Uterus (tissue), 2 donors: ENCODE data around the gene SLC22A8.

ENCODE experiments used
- POLR2A ChIP-seq, 2 donors: fragments of 450-650 bp; IDR thresholded peaks; one replicate each; pipeline ENCODE4 v1.6.1; 2016; ENCODE audit warnings: antibody characterized with exemption in 2 of 2, mild to moderate bottlenecking in 1 of 2, moderate library complexity in 1 of 2
- TF ChIP-seq, protein P1 (sequence below), 4 experiments: fragments of 200-600 bp in 2 of 4; fragments of 450-650 bp in 2 of 4; sonication (generic) in 2 of 4; IDR thresholded peaks; one replicate each; pipeline ENCODE4 v1.5.1; 2016 to 2019; ENCODE audit warnings: antibody characterized with exemption in 4 of 4, mild to moderate bottlenecking in 2 of 4, moderate library complexity in 1 of 4

- TF ChIP-seq, protein P1, sequence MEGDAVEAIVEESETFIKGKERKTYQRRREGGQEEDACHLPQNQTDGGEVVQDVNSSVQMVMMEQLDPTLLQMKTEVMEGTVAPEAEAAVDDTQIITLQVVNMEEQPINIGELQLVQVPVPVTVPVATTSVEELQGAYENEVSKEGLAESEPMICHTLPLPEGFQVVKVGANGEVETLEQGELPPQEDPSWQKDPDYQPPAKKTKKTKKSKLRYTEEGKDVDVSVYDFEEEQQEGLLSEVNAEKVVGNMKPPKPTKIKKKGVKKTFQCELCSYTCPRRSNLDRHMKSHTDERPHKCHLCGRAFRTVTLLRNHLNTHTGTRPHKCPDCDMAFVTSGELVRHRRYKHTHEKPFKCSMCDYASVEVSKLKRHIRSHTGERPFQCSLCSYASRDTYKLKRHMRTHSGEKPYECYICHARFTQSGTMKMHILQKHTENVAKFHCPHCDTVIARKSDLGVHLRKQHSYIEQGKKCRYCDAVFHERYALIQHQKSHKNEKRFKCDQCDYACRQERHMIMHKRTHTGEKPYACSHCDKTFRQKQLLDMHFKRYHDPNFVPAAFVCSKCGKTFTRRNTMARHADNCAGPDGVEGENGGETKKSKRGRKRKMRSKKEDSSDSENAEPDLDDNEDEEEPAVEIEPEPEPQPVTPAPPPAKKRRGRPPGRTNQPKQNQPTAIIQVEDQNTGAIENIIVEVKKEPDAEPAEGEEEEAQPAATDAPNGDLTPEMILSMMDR (IDR thresholded peaks at IDR 0.05), result no peak
- no peak for TF ChIP-seq POLR2A (IDR thresholded peaks at IDR 0.05)
These were observed 53.2 kb downstream of the SLC22A8 start for GRCh38 chr11:62962391-62962790.
